Spleen (tissue), 7 donors: ENCODE results near the gene CLOCK.

Experiments
- CTCF ChIP-seq, 11 experiments: fragments of 200-600 bp in 7 of 11; fragments of 450-650 bp in 4 of 11; sonication (generic) in 4 of 11; IDR thresholded peaks in 8 of 11; conservative IDR thresholded peaks in 3 of 11; 1 replicate in 7 of 11; 2 replicates in 4 of 11; pipeline versions ENCODE4 v1.4.0 to v1.8.0; 2016 to 2021; ENCODE audit warnings: antibody characterized with exemption in 11 of 11, inconsistent platforms in 4 of 11, mild to moderate bottlenecking in 1 of 11
- POLR2AphosphoS5 ChIP-seq, 3 donors: sonication (generic); formaldehyde crosslinking; IDR thresholded peaks; one replicate each; pipeline ENCODE4 v1.5.1; 2017; ENCODE audit warnings: antibody characterized with exemption in 3 of 3
- donor health status: DM: no; HTN: no; CAD: no; lungs with moderate emphysema.
- donor health status: DM: no; HTN: no; CAD: no.
- donor health status: DM: no; HTN: no; CAD: no.

- TF ChIP-seq CTCF (IDR thresholded peaks at IDR 0.05 in 8 of 11, conservative IDR thresholded peaks at IDR 0.05 in 3 of 11) (no peak), POLR2AphosphoS5 (IDR thresholded peaks at IDR 0.05) (no peak)
Measured at GRCh38 chr4:55386073-55386472, 160.6 kb downstream of the CLOCK start.
